GM13976 (cell line): ENCODE results near the gene MSANTD1.

Experiments
- DNase-seq: peaks from one replicate; pipeline ENCODE4 v3.0.0; 2012; ENCODE audit warnings: low spot score
- CTCF ChIP-seq: IDR thresholded peaks from 2 replicates; pipeline ENCODE4 v1.5.1; 2012; ENCODE audit warnings: borderline replicate concordance, mild to moderate bottlenecking; ENCODE audit not compliant: insufficient read depth; ENCODE audit errors: extremely low read depth, missing control alignments, control extremely low read depth
- in situ Hi-C: fragments of 300-500 bp; cut with MboI; formaldehyde crosslinking; loops from one replicate; pipeline ENCODE4 v1.12.0; 2022; ENCODE audit warnings: low sequenced_read_pairs, mixed read lengths, inconsistent platforms; ENCODE audit not compliant: unreplicated experiment

MSANTD1 gene

DNA sequence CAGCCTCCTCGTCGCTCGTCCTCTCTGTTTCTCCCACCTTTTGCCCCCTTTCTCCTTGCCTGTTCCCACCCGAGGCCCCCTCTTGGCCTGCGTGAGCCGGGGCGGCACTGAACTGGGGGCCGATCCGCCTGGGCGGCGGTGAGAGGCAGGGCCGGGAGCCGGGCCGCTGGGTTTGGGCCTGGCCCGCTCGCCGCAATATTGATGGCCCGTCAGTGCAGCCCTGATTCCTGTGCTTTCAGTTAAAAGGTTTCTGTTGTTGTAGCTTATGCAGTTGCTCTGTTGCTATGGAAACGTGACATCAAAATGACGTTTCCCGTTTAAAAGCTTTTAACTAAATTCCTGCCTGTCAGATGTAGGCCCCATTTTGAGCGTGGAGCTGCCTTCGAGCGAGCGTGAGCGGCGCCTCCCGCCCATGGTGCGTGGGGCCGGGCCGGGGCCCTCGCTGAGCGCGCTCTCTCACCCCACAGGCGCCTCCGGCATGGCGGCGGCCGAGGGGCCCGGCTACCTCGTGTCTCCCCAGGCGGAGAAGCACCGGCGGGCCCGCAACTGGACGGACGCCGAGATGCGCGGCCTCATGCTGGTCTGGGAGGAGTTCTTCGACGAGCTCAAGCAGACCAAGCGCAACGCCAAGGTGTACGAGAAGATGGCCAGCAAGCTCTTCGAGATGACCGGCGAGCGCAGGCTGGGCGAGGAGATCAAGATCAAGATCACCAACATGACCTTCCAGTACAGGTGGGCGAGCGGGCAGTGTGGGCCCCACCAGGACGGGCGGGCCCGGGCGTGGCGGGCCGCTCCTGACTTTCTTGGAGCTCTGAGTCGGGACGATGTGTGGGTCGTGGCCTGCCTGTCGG, at the start of gene MSANTD1:
Gene MSANTD1, plus strand, starts transcription at position 349 of the 851 bp plus-strand sequence. Its CDS starts 64 bp downstream, at position 413.
- DNase-seq = no peak
- in situ Hi-C loops = no loop called here
- TF ChIP-seq CTCF = no peak

- in situ Hi-C loops = no loop called here
- DNase-seq = no peak
- TF ChIP-seq CTCF = no peak
Measured at GRCh38 chr4:3199653-3200422, 49.1 kb upstream of the MSANTD1 start.

- no peak for DNase-seq
- in situ Hi-C loops = no loop called here
- no peak for TF ChIP-seq CTCF
Measured at GRCh38 chr4:3200423-3201090, 48.4 kb upstream of the MSANTD1 start.

- in situ Hi-C loops = no loop called here
- DNase-seq = peak; percentile 75
- TF ChIP-seq CTCF = no peak
Measured at GRCh38 chr4:3201718-3202702, 46.9 kb upstream of the MSANTD1 start.

GRCh38 chr4:3202836-3203820, 45.8 kb upstream of the MSANTD1 start:
- no peak for DNase-seq
- TF ChIP-seq CTCF = no peak
- in situ Hi-C loops = no loop called here
